ENCODE measurements around the gene SNAI1. TPM values are rescaled to one million over a fixed set of nuclear protein-coding genes. Genes with fewer than 3 reads are reported as not detected.

The SNAI1 gene
- total and polyA plus RNA-seq, 2 of the 4 experiments (the other 2 are of a cell fraction): 0.54 to 13.7 TPM

GRCh38 chr20:49936153-49937026 lies 46.4 kb upstream of the SNAI1 start, which contains the start of gene RNF114:
RNF114 (plus strand) TSS chr20:49936397; CDS start chr20:49936413, 16 bp downstream.
- ATAC-seq (ENCODE audit: low read depth) (peak; percentile 97), DNase-seq (peak; percentile 86)
- peak within 1 kb of the TSS; percentile 59 for H3K56ac ChIP-seq (ENCODE audit: extremely low read depth, insufficient read depth, low read length)
- H3K18ac ChIP-seq (ENCODE audit: low read depth, low read length): peak within 1 kb of the TSS; percentile 28
- dilution Hi-C loops (cut with HindIII; ENCODE audit: low sequenced_read_pairs, unreplicated experiment) (no loop called here), in situ Hi-C loops (cut with MboI; ENCODE audit: low sequenced_read_pairs) (no loop called here), intact Hi-C loops (cut with micrococcal nuclease) (no loop called here)
- H3K23ac ChIP-seq (ENCODE audit: low read depth, low read length): peak within 1 kb of the TSS; percentile 88
- H4K91ac ChIP-seq (ENCODE audit: insufficient read depth, low read depth, low read length): peak within 1 kb of the TSS; percentile 64
- peaks cover 5% of the 10 kb centered on the region for H3K36me3 ChIP-seq (ENCODE audit: control insufficient read depth, insufficient read depth, low read length)
- peak within 1 kb of the TSS; percentile 87 for H3K27ac ChIP-seq (ENCODE audit: insufficient read depth, low read length)
- peaks cover 0 to 48% of the 10 kb centered on the region in 2 experiments; a peak in 3 of 4 replicates for H3K79me1 ChIP-seq (ENCODE audit: low read depth in 1 of 2, low read length in 2 of 2)
- WGBS, 2 experiments (ENCODE audit: extremely low coverage in 2 of 2, insufficient read length in 1 of 2): 3% methylated on average over 24 of the region's 79 CpGs; no CpG with 5 or more reads in 1 of the 2 experiments
- H2BK5ac ChIP-seq (ENCODE audit: low read depth, low read length, poor library complexity, severe bottlenecking): peak within 1 kb of the TSS; percentile 82
- H3K4me3 ChIP-seq (ENCODE audit: insufficient read depth, low read depth, low read length): peak within 1 kb of the TSS; percentile 93
- peak within 1 kb of the TSS; percentile 96 to 98 for H4K8ac ChIP-seq (ENCODE audit: low read depth in 2 of 2, low read length in 2 of 2)
- no peaks in the 10 kb centered on the region for H3K27me3 ChIP-seq (ENCODE audit: control insufficient read depth, insufficient read depth, low read length)
- peak within 1 kb of the TSS; percentile 93 for H2BK120ac ChIP-seq (ENCODE audit: low read depth, low read length)
- H2BK15ac ChIP-seq (ENCODE audit: low read depth, low read length): peak within 1 kb of the TSS; percentile 90; the same call in 2 of the 3 replicates
- H3K4me1 ChIP-seq (ENCODE audit: control insufficient read depth, insufficient read depth, low read length): peaks cover 13% of the 10 kb centered on the region
- TF ChIP-seq, protein P1, sequence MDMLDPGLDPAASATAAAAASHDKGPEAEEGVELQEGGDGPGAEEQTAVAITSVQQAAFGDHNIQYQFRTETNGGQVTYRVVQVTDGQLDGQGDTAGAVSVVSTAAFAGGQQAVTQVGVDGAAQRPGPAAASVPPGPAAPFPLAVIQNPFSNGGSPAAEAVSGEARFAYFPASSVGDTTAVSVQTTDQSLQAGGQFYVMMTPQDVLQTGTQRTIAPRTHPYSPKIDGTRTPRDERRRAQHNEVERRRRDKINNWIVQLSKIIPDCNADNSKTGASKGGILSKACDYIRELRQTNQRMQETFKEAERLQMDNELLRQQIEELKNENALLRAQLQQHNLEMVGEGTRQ (IDR thresholded peaks at IDR 0.05; ENCODE audit: low read depth, low read length): peak; percentile 77
- peak; percentile 72 for TF ChIP-seq CEBPB (IDR thresholded peaks at IDR 0.05; ENCODE audit: low read depth, low read length)
- peak; percentile 87 for TF ChIP-seq MXI1 (IDR thresholded peaks at IDR 0.05; ENCODE audit: borderline replicate concordance, low read depth, low read length)
- TF ChIP-seq, protein P2, sequence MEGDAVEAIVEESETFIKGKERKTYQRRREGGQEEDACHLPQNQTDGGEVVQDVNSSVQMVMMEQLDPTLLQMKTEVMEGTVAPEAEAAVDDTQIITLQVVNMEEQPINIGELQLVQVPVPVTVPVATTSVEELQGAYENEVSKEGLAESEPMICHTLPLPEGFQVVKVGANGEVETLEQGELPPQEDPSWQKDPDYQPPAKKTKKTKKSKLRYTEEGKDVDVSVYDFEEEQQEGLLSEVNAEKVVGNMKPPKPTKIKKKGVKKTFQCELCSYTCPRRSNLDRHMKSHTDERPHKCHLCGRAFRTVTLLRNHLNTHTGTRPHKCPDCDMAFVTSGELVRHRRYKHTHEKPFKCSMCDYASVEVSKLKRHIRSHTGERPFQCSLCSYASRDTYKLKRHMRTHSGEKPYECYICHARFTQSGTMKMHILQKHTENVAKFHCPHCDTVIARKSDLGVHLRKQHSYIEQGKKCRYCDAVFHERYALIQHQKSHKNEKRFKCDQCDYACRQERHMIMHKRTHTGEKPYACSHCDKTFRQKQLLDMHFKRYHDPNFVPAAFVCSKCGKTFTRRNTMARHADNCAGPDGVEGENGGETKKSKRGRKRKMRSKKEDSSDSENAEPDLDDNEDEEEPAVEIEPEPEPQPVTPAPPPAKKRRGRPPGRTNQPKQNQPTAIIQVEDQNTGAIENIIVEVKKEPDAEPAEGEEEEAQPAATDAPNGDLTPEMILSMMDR (conservative IDR thresholded peaks at IDR 0.05; ENCODE audit: low read depth, low read length): 0 out of 2 replicates have a peak, but pooled peaks have one; percentile 6
- peak; percentile 58; the same call in 1 of the 2 replicates for TF ChIP-seq BHLHE40 (IDR thresholded peaks at IDR 0.05; ENCODE audit: low read depth, low read length)
- TF ChIP-seq MAFK (IDR thresholded peaks at IDR 0.05; ENCODE audit: low read depth, low read length): no peak
- peak; percentile 86 for TF ChIP-seq POLR2A (IDR thresholded peaks at IDR 0.05; ENCODE audit: low read depth, low read length)
- TF ChIP-seq ELK1 (IDR thresholded peaks at IDR 0.05; ENCODE audit: borderline replicate concordance, low read depth, low read length): no peak
- H2BK20ac ChIP-seq (ENCODE audit: low read depth, low read length): peak within 1 kb of the TSS; percentile 81
- POLR2A ChIA-PET (ENCODE audit: unreplicated experiment): no interaction called here
- H2AK5ac ChIP-seq (ENCODE audit: low read depth, low read length): peak within 1 kb of the TSS; percentile 84
- H3K4me2 ChIP-seq (ENCODE audit: low read depth, low read length): peak within 1 kb of the TSS; percentile 93
- peak within 1 kb of the TSS; percentile 90 for H4K5ac ChIP-seq (ENCODE audit: low read depth, low read length)
- CTCF ChIA-PET: interaction anchor here (1.2 kb wide), 1 partner anchor 135 kb away, joined by 3 read pairs; no protein-coding TSS in a partner anchor
- H3K4ac ChIP-seq (ENCODE audit: low read depth, low read length): peak within 1 kb of the TSS; percentile 91
- H2AK9ac ChIP-seq (replicated peaks; ENCODE audit: low read depth, low read length, poor library complexity): peak within 1 kb of the TSS; percentile 89
- H3K9ac ChIP-seq (ENCODE audit: low read depth, low read length): peak within 1 kb of the TSS; percentile 68
- BruUV-seq (replicated peaks): no TSS peak
- H3K9me1 ChIP-seq (ENCODE audit: insufficient read depth, low read length): peaks cover 20% of the 10 kb centered on the region
- H3K14ac ChIP-seq (replicated peaks; ENCODE audit: low read depth, low read length): peak within 1 kb of the TSS; percentile 87
- H3K9me3 ChIP-seq (ENCODE audit: control insufficient read depth, insufficient read depth, low read length): no peaks in the 10 kb centered on the region
- H2AFZ ChIP-seq (replicated peaks; ENCODE audit: low read length, poor library complexity): peak within 1 kb of the TSS; percentile 91
- peaks cover 38% of the 10 kb centered on the region for H4K20me1 ChIP-seq (ENCODE audit: insufficient read depth, low read length)

Measured in IMR-90 (cell line).